NAMALWA (cell line): ENCODE results near the gene CALU.

ENCODE experiments used
- DNase-seq: peaks from one replicate; pipeline ENCODE4 v3.0.0-alpha.2; 2015; ENCODE audit warnings: low spot score

The CALU gene

GRCh38 chr7:128724743-128725142 is 14.4 kb upstream of the CALU start:
- no peak for DNase-seq

GRCh38 chr7:128725531-128725930 is 13.6 kb upstream of the CALU start:
- peak; percentile 57 for DNase-seq

- peak; percentile 19 for DNase-seq
Observed at GRCh38 chr7:128726059-128726736, 13.0 kb upstream of the CALU start.

GRCh38 chr7:128726737-128727072 is 12.5 kb upstream of the CALU start:
- no peak for DNase-seq

- no peak for DNase-seq
Observed at GRCh38 chr7:128727239-128727638, 11.9 kb upstream of the CALU start.

GRCh38 chr7:128728598-128728997 is 10.6 kb upstream of the CALU start:
- DNase-seq = no peak

GRCh38 chr7:128729494-128729893 is 9.7 kb upstream of the CALU start:
- DNase-seq = no peak

- no peak for DNase-seq
Observed at GRCh38 chr7:128731184-128731583, 8.0 kb upstream of the CALU start.

- no peak for DNase-seq
Observed at GRCh38 chr7:128732521-128733277, 6.5 kb upstream of the CALU start.

- DNase-seq = no peak
Observed at GRCh38 chr7:128733278-128733645, 5.9 kb upstream of the CALU start.

GRCh38 chr7:128734890-128735289 is 4.3 kb upstream of the CALU start:
- peak; percentile 69 for DNase-seq

GRCh38 chr7:128735436-128735835 is 3.7 kb upstream of the CALU start:
- DNase-seq = peak; percentile 81

GRCh38 chr7:128737441-128737840 is 1.7 kb upstream of the CALU start:
- no peak for DNase-seq

- DNase-seq = peak; percentile 24
Observed at GRCh38 chr7:128737867-128738385, 1.2 kb upstream of the CALU start.

- DNase-seq = no peak
Observed at GRCh38 chr7:128738570-128739047, 550 bp upstream of the CALU start.

GRCh38 chr7:128739990-128740682 is 977 bp downstream of the CALU start:
- DNase-seq = no peak

GRCh38 chr7:128740996-128741395 is 1.8 kb downstream of the CALU start:
- DNase-seq = no peak

- DNase-seq = no peak
Observed at GRCh38 chr7:128741491-128741890, 2.3 kb downstream of the CALU start.

- DNase-seq = no peak
Observed at GRCh38 chr7:128742206-128742605, 3.0 kb downstream of the CALU start.

GRCh38 chr7:128743112-128743772 is 4.1 kb downstream of the CALU start:
- DNase-seq = no peak

- no peak for DNase-seq
Observed at GRCh38 chr7:128744366-128744905, 5.3 kb downstream of the CALU start.

GRCh38 chr7:128745706-128746105 is 6.5 kb downstream of the CALU start:
- no peak for DNase-seq
